H4 (cell line): Measurements from ENCODE around the gene TMEM178B. TPM values are rescaled to one million over a fixed set of nuclear protein-coding genes. Genes with fewer than 3 reads are reported as not detected.
"Not testable (repeated sequence)": the region's sequence is repeated elsewhere in the genome, so short reads cannot be mapped to it uniquely, and the experiment has no call there.

ENCODE experiments used
- DNase-seq: peaks from one replicate; pipeline ENCODE4 v3.0.0-alpha.2; 2015; ENCODE audit warnings: low spot score
- total RNA-seq: library from RNA; depleted of rRNA; stranded (reverse); fragments of >200 nt; shearing (Covaris generic); gene quantifications from 2 replicates; pipeline ENCODE4 v1.2.3, GENCODE V29; 2014

TMEM178B gene
- total RNA-seq, 1 experiment from 2014 or later, result 0.04 TPM

- no peak for DNase-seq
These were observed 281.2 kb downstream of the TMEM178B start for GRCh38 chr7:141355032-141355431.

- DNase-seq, result no peak
These were observed 282.3 kb downstream of the TMEM178B start for GRCh38 chr7:141356161-141356560.

GRCh38 chr7:141358386-141358785, 284.5 kb downstream of the TMEM178B start:
- DNase-seq, result no peak

DNA sequence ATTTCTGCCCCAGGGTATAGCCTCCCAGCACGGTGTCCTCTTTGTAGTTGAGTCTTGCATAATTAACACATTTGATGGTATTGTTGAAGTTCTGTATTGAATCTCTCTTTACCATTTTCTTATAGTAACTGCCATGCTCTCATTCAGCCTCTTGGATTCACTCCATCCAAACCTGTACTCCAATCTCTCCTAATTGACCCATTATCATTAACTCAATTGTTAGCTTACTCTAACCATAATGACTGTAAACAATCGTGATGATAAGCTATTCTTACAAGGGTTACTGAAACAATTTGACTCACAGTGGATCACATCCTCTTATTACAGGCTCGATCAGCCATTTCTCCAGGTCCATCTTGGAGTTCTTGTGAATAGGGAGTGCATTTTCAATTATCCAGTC, 285.4 kb downstream of the TMEM178B start:
- DNase-seq, result no peak

GRCh38 chr7:141359740-141360415, 286.0 kb downstream of the TMEM178B start:
- no peak for DNase-seq

DNA sequence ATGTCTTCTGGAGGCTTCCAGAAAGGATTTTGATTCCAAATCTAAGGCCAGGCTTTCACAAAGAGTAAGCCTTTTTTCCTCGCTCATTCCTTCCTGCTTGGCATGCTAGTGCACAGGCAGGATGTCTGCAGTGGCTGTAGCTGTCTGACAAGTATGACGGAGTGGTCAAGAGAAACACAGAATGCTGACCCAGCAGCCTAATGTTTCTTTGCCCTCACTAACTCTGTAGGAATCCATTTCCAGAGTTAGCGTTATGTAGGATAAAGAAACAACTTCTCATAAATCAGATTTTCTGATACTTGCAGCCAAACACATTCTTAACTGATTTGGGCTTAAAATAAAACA, 286.5 kb downstream of the TMEM178B start:
- no peak for DNase-seq

- no peak for DNase-seq
These were observed 286.9 kb downstream of the TMEM178B start for GRCh38 chr7:141360803-141361202.

DNA sequence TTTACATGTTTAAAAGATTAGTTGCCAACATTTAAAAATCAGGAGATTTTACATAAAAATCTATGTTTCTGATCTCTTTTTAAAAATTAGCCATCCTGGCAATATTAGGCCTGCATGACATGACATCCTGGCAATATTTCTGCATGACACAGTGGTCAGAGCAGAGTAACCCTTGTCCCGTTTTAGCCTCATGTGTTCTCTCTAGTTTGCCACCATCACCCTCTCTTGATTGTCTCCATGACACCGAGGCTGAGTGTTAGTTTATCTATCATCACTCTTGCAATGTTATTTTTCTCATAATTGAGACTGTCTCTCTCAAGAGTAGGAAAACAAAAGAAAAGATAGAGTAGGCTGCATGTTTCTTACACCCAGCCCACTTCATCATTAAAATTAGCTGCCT, 287.6 kb downstream of the TMEM178B start:
- DNase-seq, result no peak

GRCh38 chr7:141361960-141362359, 288.1 kb downstream of the TMEM178B start:
- no peak for DNase-seq

- DNase-seq, result peak; percentile 54
These were observed 288.9 kb downstream of the TMEM178B start for GRCh38 chr7:141362580-141363435.

GRCh38 chr7:141363748-141364147, 289.9 kb downstream of the TMEM178B start:
- DNase-seq, result no peak

GRCh38 chr7:141366091-141366621, 292.3 kb downstream of the TMEM178B start:
- no peak for DNase-seq

GRCh38 chr7:141369422-141369821, 295.6 kb downstream of the TMEM178B start:
- peak; percentile 27 for DNase-seq

- no peak for DNase-seq
These were observed 296.3 kb downstream of the TMEM178B start for GRCh38 chr7:141370178-141370577.

- no peak for DNase-seq
These were observed 296.8 kb downstream of the TMEM178B start for GRCh38 chr7:141370650-141371049.

- DNase-seq, result no peak
These were observed 300.6 kb downstream of the TMEM178B start for GRCh38 chr7:141374425-141374824.

DNA sequence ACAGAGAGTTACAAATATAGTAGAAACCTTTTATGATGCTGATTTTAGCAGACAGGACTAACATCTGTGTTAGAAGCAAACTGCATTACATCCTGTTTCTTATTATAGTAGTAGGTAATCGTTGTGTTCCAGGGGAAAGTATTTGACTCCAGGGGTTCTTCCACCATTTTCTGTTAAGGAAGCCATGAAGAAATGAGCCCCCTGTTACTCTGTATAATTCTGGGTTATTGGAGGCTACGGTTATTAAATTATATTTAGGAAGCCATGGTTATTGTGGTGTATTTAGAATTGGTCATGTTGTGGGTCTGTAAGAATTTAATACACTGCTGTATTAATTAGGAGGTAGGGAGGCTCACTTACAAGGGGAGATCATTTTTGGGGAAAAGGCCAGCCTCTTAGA, 301.6 kb downstream of the TMEM178B start:
- no peak for DNase-seq

DNA sequence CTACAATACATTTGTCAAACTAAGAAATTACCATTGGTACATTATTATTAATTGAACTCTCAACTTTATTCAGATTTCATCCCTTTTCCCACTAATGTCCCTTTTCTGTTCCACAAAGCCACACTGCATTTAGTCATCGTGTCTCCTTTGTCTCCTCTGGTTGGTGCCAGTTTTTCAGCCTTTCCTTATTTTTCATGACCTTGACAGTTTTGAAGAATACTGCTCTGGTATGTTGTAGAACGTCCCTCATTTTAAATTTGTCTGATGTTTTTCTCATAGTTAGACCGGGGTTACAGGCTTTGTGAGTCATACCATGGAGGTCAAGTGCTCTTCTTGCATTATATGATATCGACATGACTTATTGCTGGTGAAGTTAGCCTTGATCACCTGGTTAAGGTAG, 304.0 kb downstream of the TMEM178B start:
- no peak for DNase-seq

- DNase-seq, result no peak
These were observed 304.5 kb downstream of the TMEM178B start for GRCh38 chr7:141378405-141378804.

- no peak for DNase-seq
These were observed 308.0 kb downstream of the TMEM178B start for GRCh38 chr7:141381794-141382427.

DNA sequence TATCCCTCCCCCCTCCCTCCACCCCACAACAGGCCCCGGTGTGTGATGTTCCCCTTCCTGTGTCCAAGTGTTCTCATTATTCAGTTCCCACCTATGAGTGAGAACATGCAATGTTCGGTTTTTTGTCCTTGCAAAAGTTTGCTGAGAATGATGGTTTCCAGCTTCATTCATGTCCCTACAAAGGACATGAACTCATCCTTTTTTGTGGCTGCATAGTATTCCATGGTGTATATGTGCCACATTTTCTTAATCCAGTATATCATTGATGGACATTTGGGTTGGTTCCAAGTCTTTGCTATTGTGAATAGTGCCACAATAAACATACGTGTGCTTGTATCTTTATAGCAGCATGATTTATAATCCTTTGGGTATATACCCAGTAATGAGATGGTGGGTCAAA, 309.5 kb downstream of the TMEM178B start:
- not testable (repeated sequence) for DNase-seq

DNA sequence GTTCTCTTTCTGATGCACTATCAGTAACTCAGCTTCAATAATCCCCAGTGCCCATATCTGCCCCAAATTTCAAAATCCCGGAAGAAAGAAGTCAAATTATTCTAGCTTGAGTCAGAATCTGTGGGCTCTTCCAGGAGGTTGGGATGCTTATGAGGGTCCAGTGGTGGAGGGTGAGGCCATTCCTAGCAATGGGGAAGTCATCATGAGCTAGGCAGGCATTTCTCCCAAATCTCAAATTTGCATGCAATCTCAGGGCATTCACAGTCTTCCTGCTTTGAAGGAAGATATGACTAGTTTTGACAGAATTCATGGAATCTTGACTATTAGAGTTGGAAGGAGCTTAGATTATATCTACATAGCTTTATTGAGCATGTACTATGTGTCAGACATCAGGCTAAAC, 313.0 kb downstream of the TMEM178B start:
- DNase-seq, result no peak
